GM12878 (cell line): ENCODE data around the gene SLFN14. TPM values are rescaled to one million over a fixed set of nuclear protein-coding genes. Genes with fewer than 3 reads are reported as not detected.

Experiments used
- ATAC-seq: fragments of 200-7000 bp; cut with Tn5 transposase; 3 replicates; pipeline ENCODE4 v1.9.1; 2020; ENCODE audit warnings: mild to moderate bottlenecking, moderate library complexity
- BruUV-seq: library from RNA; stranded (reverse); fragments of 400-500 nt; replicated peaks from 2 replicates; lab custom pipeline; 2021; lab: Mats Ljungman, UMichigan
- CTCF ChIA-PET: fragments of 300-600 bp; sonication (Branson Sonifier 250); formaldehyde crosslinking; extraction: SDS; loops from one replicate; lab custom pipeline; 2021; ENCODE audit warnings: inconsistent platforms; lab: Yijun Ruan, JAX
- POLR2A ChIA-PET: fragments of 350-600 bp; formaldehyde crosslinking; extraction: SDS; loops from one replicate; lab custom pipeline; 2021; ENCODE audit warnings: inconsistent platforms; lab: Charles Lee
- RAD21 ChIA-PET: fragments of 300-600 bp; sonication (Branson Sonifier 250); formaldehyde crosslinking; loops from one replicate; lab custom pipeline; 2023; ENCODE audit warnings: antibody characterized with exemption; ENCODE audit not compliant: unreplicated experiment; lab: Charles Lee
- SMC1A ChIA-PET: fragments of 300-600 bp; sonication (Branson Sonifier 250); formaldehyde crosslinking; loops from one replicate; lab custom pipeline; 2023; ENCODE audit not compliant: unreplicated experiment, uncharacterized antibody; lab: Charles Lee
- DNase-seq: peaks from one replicate; pipeline ENCODE4 v3.0.0-alpha.2; 2011; ENCODE audit warnings: low read depth, low spot score
- FAIRE-seq: peaks from 3 replicates; lab custom pipeline; 2011; peaks lifted over from hg19 to GRCh38; lab: Jason Lieb, UNC
- H2AFZ ChIP-seq: 2 replicates; pipeline ENCODE4 v1.6.0; 2011; ENCODE audit warnings: low read depth, low read length, control low read depth; ENCODE audit not compliant: control insufficient read depth
- H3K27ac ChIP-seq: 2 replicates; pipeline ENCODE4 v1.5.1; 2011; ENCODE audit warnings: control low read depth; ENCODE audit not compliant: control insufficient read depth, insufficient read depth
- H3K27me3 ChIP-seq, 2 experiments: replicated peaks in 1 of 2; 2 replicates each; pipeline versions ENCODE4 v1.6.0 to v1.6.1; 2011; ENCODE audit warnings: low read length in 1 of 2; ENCODE audit not compliant: control insufficient read depth in 2 of 2, insufficient read depth in 2 of 2
- H3K36me3 ChIP-seq, 2 experiments: 2 replicates each; pipeline ENCODE4 v1.5.1; 2011; ENCODE audit warnings: low read length in 1 of 2; ENCODE audit not compliant: control insufficient read depth in 2 of 2, insufficient read depth in 2 of 2
- H3K4me1 ChIP-seq: 2 replicates; pipeline ENCODE4 v1.6.1; 2011; ENCODE audit warnings: mild to moderate bottlenecking, low read length, moderate library complexity, mixed read lengths; ENCODE audit not compliant: control insufficient read depth, insufficient read depth
- H3K4me2 ChIP-seq: 2 replicates; pipeline ENCODE4 v1.6.0; 2011; ENCODE audit warnings: control low read depth; ENCODE audit not compliant: control insufficient read depth, insufficient read depth
- H3K4me3 ChIP-seq: fragments of 200-600 bp; sonication (generic); 2 replicates; pipeline ENCODE4 v1.5.1; 2016
- H3K79me2 ChIP-seq: 2 replicates; pipeline ENCODE4 v1.6.0; 2011; ENCODE audit warnings: low read length; ENCODE audit not compliant: control insufficient read depth, insufficient read depth
- H3K9ac ChIP-seq: 2 replicates; pipeline ENCODE4 v1.8.0; 2011; ENCODE audit warnings: low read length, control low read depth, mixed read lengths; ENCODE audit not compliant: control insufficient read depth, insufficient read depth
- H3K9me3 ChIP-seq: replicated peaks from 3 replicates; pipeline ENCODE4 v1.5.1; 2011; ENCODE audit warnings: mild to moderate bottlenecking, low read length; ENCODE audit not compliant: control insufficient read depth, insufficient read depth
- H4K20me1 ChIP-seq: 2 replicates; pipeline ENCODE4 v1.6.0; 2011; ENCODE audit not compliant: control insufficient read depth, insufficient read depth
- ESRRA ChIP-seq: IDR thresholded peaks from 2 replicates; pipeline ENCODE4 v1.6.1; 2012; ENCODE audit warnings: mild to moderate bottlenecking, low read length, improper control_type of control experiment
- HCFC1 ChIP-seq: fragments of 150-350 bp; IDR thresholded peaks from 2 replicates; pipeline ENCODE4 v1.6.1; 2014; ENCODE audit warnings: low read length
- NFYA ChIP-seq: IDR thresholded peaks from 2 replicates; pipeline ENCODE4 v1.6.1; 2011; ENCODE audit warnings: low read depth, mild to moderate bottlenecking, low read length, improper control_type of control experiment, borderline replicate concordance
- PML ChIP-seq: IDR thresholded peaks from 2 replicates; pipeline ENCODE4 v1.6.1; 2012; ENCODE audit warnings: low read length, inconsistent platforms
- WGBS: methylation state at CpG from one replicate; pipeline ENCODE4 v1.1.6; 2016; ENCODE audit warnings: low lambda C conversion rate; ENCODE audit not compliant: insufficient replicate concordance, insufficient coverage; ENCODE audit errors: missing lambda C conversion rate; 5-methylcytosine and 5-hydroxymethylcytosine counted together
- in situ Hi-C: fragments of 300-500 bp; cut with MboI; formaldehyde crosslinking; loops from 9 replicates; pipeline ENCODE4 v1.14.3; 2018; ENCODE audit warnings: mixed read lengths
- intact Hi-C: fragments of 100-400 bp; cut with micrococcal nuclease; formaldehyde crosslinking; loops from one replicate; pipeline ENCODE4 v1.14.2; 2022; ENCODE audit not compliant: unreplicated experiment
- polyA plus RNA-seq, 11 experiments: library from polyadenylated mRNA; depleted of rRNA in 4 of 11; unstranded in 6 of 11; stranded (reverse) in 5 of 11; fragments of >200 nt; fragmentation: Nextera tagmentation in 4 of 11; fragmentation: Illumina TruSeq in 1 of 11; extraction: Ambion mirVana in 4 of 11; extraction: Trizol in 1 of 11; gene quantifications; 1 replicate in 1 of 11; 2 replicates in 10 of 11; pipeline versions ENCODE4 v1.2.1 to v1.2.3, GENCODE V29; 2011 to 2016; ENCODE audit warnings: inconsistent platforms in 2 of 11, missing spikeins in 2 of 11, low read depth in 1 of 11
- total RNA-seq, 4 experiments: library from RNA; depleted of rRNA in 3 of 4; stranded (reverse); fragments of >200 nt in 3 of 4; fragmentation: Illumina TruSeq in 1 of 4; extraction: Trizol in 1 of 4; gene quantifications; 2 replicates each; pipeline versions ENCODE4 v1.2.1 to v1.2.3, GENCODE V29; 2013 to 2021
- TF ChIP-seq, protein P1 (sequence below): fragments of 450-650 bp; IDR thresholded peaks from 2 replicates; pipeline ENCODE4 v1.6.1; 2018; ENCODE audit warnings: borderline replicate concordance, mild to moderate bottlenecking; ENCODE audit not compliant: partially characterized antibody
- TF ChIP-seq, protein P2 (sequence below): fragments of 450-650 bp; IDR thresholded peaks from 2 replicates; pipeline ENCODE4 v1.6.1; 2017; ENCODE audit warnings: mild to moderate bottlenecking
- TF ChIP-seq, protein P3 (sequence below): fragments of 450-650 bp; IDR thresholded peaks from 2 replicates; pipeline ENCODE4 v1.6.1; 2014; ENCODE audit warnings: mild to moderate bottlenecking
- TF ChIP-seq, protein P4 (sequence below): IDR thresholded peaks from 2 replicates; pipeline ENCODE4 v1.6.1; 2011; ENCODE audit warnings: mild to moderate bottlenecking, low read depth, low read length, moderate library complexity; ENCODE audit not compliant: insufficient replicate concordance
- TF ChIP-seq, protein P5 (sequence below): fragments of 450-650 bp; IDR thresholded peaks from 2 replicates; pipeline ENCODE4 v1.6.1; 2017; ENCODE audit warnings: mild to moderate bottlenecking, low read depth, inconsistent platforms; ENCODE audit not compliant: poor library complexity, severe bottlenecking

SLFN14 gene
- total and polyA plus RNA-seq, 10 of the 15 experiments (the other 5 are each of a cell fraction or from before 2014, with no cell fraction given): 0.06 to 0.11 (median 0.06) TPM; not detected in 7

DNA sequence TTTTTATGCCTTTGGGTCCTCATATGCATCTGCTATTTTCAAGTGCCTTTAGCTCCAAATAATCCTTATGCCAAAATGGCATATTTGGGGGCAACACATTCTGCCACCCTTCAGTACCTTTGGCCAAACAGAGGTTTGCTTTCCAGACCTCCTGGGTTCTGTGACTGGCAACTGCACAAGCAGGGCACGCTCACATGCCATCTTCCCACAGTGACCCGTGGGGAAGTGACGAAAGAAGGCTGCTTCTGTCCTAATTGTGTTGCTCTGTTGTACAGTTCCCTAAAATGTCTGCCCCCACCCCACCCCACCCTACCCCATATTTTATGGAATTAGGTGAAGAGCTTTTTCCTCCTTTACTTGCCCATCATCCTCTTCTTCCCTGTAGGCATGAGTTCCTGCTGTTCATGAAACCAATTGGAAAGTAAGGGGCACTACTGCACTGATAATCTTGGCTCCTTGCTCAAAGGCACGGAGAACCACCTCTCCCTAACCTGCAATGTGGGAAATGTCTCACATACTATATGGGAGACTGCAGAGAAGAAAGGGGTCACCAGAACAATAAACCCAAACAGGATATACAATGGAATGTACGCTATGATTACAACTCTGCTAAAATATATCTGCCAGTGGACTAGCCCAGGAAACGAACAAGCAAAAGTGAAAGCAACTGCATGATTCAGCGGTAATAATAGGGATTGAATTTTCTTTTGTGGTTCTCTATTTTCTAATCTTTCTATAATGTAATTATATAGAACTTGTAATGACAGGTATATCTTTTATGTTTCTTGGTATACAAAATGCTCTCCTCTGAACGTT is 19.8 kb downstream of the SLFN14 start (continued):
- TF ChIP-seq, protein P1, sequence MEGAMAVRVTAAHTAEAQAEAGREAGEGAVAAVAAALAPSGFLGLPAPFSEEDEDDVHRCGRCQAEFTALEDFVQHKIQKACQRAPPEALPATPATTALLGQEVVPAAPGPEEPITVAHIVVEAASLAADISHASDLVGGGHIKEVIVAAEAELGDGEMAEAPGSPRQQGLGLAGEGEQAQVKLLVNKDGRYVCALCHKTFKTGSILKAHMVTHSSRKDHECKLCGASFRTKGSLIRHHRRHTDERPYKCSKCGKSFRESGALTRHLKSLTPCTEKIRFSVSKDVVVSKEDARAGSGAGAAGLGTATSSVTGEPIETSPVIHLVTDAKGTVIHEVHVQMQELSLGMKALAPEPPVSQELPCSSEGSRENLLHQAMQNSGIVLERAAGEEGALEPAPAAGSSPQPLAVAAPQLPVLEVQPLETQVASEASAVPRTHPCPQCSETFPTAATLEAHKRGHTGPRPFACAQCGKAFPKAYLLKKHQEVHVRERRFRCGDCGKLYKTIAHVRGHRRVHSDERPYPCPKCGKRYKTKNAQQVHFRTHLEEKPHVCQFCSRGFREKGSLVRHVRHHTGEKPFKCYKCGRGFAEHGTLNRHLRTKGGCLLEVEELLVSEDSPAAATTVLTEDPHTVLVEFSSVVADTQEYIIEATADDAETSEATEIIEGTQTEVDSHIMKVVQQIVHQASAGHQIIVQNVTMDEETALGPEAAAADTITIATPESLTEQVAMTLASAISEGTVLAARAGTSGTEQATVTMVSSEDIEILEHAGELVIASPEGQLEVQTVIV: no peak
- TF ChIP-seq, all 136 proteins: peak for 10

DNA sequence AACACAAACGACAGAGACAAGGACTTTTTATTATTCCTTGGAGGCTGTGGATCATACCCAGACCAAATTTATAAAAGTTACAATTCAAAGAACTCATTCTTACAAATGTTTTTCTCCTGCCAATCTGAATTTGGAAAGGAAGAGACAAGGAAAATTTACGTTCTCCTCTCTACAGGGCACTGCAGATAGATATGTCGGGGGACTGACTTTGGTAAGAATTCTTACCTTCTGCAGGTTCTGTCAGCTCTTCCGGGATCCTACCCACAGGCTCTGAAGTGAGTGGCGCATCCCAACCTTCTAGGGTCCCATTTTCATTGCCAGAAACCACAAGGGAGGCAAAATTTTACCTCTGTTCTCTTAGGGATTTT is 21.0 kb downstream of the SLFN14 start:
- peak overlapping the region; percentile 61 for H2AFZ ChIP-seq
- peaks cover 54% of the 10 kb centered on the region for H3K79me2 ChIP-seq
- intact Hi-C loops (loop anchor here (1.0 to 10.0 kb wide), 5 partner anchors 107 to 395 kb away; partner anchors contain the start of genes NLE1, SLFN12, SLFN5 and UNC45B), in situ Hi-C loops (loop anchor here (5.0 kb wide), 3 partner anchors 167 to 372 kb away; partner anchors contain the start of gene SLFN11)
- TSS peak; percentile 41 for BruUV-seq
- H4K20me1 ChIP-seq: no peaks in the 10 kb centered on the region
- SMC1A ChIA-PET: interaction anchor here (0.7 to 12.6 kb wide), 10 partner anchors 39 to 368 kb away, joined by 3 to 251 read pairs (median 6); partner anchors contain the start of genes AP2B1, PEX12, SLFN11 and SLFN12
- CTCF ChIA-PET: interaction anchor here (0.6 to 16.4 kb wide), 24 partner anchors 8 to 457 kb away, joined by 3 to 321 read pairs (median 4); partner anchors contain the start of genes PEX12, SLFN11, SLFN13 and SLFN14
- peak overlapping the region; percentile 92 for H3K27ac ChIP-seq
- FAIRE-seq (no peak), ATAC-seq (no peak), DNase-seq (no peak)
- RAD21 ChIA-PET: interaction anchor here (0.7 to 8.2 kb wide), 7 partner anchors 39 to 399 kb away, joined by 3 to 171 read pairs (median 11); partner anchors contain the start of genes PEX12, SLFN11, SLFN13 and TAF15
- peaks cover 19% of the 10 kb centered on the region for H3K4me1 ChIP-seq
- 2% methylated on average over 5 of the region's 5 CpGs for WGBS
- H3K4me3 ChIP-seq: peak overlapping the region; percentile 84
- H3K9ac ChIP-seq: peak overlapping the region; percentile 80
- POLR2A ChIA-PET: interaction anchor here (0.6 to 1.0 kb wide), 6 partner anchors 86 to 1856 kb away, joined by 3 to 5 read pairs (median 3); partner anchors contain the start of gene SLFN13
- no peaks in the 10 kb centered on the region for H3K27me3 ChIP-seq
- no peaks in the 10 kb centered on the region for H3K36me3 ChIP-seq
- no peaks in the 10 kb centered on the region for H3K9me3 ChIP-seq
- H3K4me2 ChIP-seq: peak overlapping the region; percentile 85
- TF ChIP-seq NFYA (no peak), PML (no peak), ESRRA (no peak), HCFC1 (no peak)
- TF ChIP-seq, protein P2, sequence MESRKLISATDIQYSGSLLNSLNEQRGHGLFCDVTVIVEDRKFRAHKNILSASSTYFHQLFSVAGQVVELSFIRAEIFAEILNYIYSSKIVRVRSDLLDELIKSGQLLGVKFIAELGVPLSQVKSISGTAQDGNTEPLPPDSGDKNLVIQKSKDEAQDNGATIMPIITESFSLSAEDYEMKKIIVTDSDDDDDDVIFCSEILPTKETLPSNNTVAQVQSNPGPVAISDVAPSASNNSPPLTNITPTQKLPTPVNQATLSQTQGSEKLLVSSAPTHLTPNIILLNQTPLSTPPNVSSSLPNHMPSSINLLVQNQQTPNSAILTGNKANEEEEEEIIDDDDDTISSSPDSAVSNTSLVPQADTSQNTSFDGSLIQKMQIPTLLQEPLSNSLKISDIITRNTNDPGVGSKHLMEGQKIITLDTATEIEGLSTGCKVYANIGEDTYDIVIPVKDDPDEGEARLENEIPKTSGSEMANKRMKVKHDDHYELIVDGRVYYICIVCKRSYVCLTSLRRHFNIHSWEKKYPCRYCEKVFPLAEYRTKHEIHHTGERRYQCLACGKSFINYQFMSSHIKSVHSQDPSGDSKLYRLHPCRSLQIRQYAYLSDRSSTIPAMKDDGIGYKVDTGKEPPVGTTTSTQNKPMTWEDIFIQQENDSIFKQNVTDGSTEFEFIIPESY: no peak
- TF ChIP-seq, protein P3, sequence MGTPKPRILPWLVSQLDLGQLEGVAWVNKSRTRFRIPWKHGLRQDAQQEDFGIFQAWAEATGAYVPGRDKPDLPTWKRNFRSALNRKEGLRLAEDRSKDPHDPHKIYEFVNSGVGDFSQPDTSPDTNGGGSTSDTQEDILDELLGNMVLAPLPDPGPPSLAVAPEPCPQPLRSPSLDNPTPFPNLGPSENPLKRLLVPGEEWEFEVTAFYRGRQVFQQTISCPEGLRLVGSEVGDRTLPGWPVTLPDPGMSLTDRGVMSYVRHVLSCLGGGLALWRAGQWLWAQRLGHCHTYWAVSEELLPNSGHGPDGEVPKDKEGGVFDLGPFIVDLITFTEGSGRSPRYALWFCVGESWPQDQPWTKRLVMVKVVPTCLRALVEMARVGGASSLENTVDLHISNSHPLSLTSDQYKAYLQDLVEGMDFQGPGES: no peak
- TF ChIP-seq, protein P4, sequence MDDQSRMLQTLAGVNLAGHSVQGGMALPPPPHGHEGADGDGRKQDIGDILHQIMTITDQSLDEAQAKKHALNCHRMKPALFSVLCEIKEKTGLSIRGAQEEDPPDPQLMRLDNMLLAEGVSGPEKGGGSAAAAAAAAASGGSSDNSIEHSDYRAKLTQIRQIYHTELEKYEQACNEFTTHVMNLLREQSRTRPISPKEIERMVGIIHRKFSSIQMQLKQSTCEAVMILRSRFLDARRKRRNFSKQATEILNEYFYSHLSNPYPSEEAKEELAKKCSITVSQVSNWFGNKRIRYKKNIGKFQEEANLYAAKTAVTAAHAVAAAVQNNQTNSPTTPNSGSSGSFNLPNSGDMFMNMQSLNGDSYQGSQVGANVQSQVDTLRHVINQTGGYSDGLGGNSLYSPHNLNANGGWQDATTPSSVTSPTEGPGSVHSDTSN: no peak
- TF ChIP-seq, protein P5, sequence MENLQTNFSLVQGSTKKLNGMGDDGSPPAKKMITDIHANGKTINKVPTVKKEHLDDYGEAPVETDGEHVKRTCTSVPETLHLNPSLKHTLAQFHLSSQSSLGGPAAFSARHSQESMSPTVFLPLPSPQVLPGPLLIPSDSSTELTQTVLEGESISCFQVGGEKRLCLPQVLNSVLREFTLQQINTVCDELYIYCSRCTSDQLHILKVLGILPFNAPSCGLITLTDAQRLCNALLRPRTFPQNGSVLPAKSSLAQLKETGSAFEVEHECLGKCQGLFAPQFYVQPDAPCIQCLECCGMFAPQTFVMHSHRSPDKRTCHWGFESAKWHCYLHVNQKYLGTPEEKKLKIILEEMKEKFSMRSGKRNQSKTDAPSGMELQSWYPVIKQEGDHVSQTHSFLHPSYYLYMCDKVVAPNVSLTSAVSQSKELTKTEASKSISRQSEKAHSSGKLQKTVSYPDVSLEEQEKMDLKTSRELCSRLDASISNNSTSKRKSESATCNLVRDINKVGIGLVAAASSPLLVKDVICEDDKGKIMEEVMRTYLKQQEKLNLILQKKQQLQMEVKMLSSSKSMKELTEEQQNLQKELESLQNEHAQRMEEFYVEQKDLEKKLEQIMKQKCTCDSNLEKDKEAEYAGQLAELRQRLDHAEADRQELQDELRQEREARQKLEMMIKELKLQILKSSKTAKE: no peak
